HepG2 (cell line): ENCODE data around the gene FRMD8. TPM values are rescaled to one million over a fixed set of nuclear protein-coding genes. Genes with fewer than 3 reads are reported as not detected.

Source experiments
- HOXA3 ChIP-seq: sonication (generic); formaldehyde crosslinking; IDR thresholded peaks from 2 replicates; pipeline ENCODE4 v1.5.0; 2020; ENCODE audit warnings: missing genetic modification reagents
- ZNF367 ChIP-seq: sonication (generic); formaldehyde crosslinking; IDR thresholded peaks from 2 replicates; pipeline ENCODE4 v1.4.0; 2020; ENCODE audit warnings: missing genetic modification reagents, borderline replicate concordance
- ZNF788 ChIP-seq: sonication (generic); formaldehyde crosslinking; IDR thresholded peaks from 2 replicates; pipeline ENCODE4 v1.5.0; 2020; ENCODE audit warnings: mild to moderate bottlenecking, missing genetic modification reagents, borderline replicate concordance
- polyA plus RNA-seq, 8 experiments: library from polyadenylated mRNA; depleted of rRNA in 3 of 8; stranded (reverse) in 7 of 8; unstranded in 1 of 8; fragments of >200 nt; fragmentation: Illumina TruSeq in 4 of 8; extraction: Trizol in 4 of 8; gene quantifications; 2 replicates each; pipeline versions ENCODE4 v1.2.1 to v1.2.3, GENCODE V29; 2011 to 2016; ENCODE audit warnings: low read depth in 4 of 8, missing spikeins in 1 of 8, mixed read lengths in 1 of 8; ENCODE audit not compliant: insufficient read depth in 1 of 8
- total RNA-seq, 5 experiments: library from RNA; depleted of rRNA; stranded (reverse); fragments of >200 nt; fragmentation: Illumina TruSeq; extraction: Trizol; gene quantifications; 2 replicates each; pipeline ENCODE4 v1.2.3, GENCODE V29; 2016; ENCODE audit warnings: low read depth in 1 of 5
- TF ChIP-seq, protein P1 (sequence below): sonication (generic); formaldehyde crosslinking; IDR thresholded peaks from 2 replicates; pipeline ENCODE4 v1.5.0; 2020; ENCODE audit warnings: mild to moderate bottlenecking, missing genetic modification reagents, borderline replicate concordance
- TF ChIP-seq, protein P2 (sequence below): sonication (generic); formaldehyde crosslinking; IDR thresholded peaks from one replicate; pipeline ENCODE4 v1.5.1; 2020; ENCODE audit warnings: mild to moderate bottlenecking, missing genetic modification reagents; ENCODE audit errors: not compliant biosample characterization

FRMD8 gene
- total and polyA plus RNA-seq, 2 of the 13 experiments (the other 11 are each of a cell fraction or from before 2014, with no cell fraction given): 5.8 to 20.6 TPM

DNA sequence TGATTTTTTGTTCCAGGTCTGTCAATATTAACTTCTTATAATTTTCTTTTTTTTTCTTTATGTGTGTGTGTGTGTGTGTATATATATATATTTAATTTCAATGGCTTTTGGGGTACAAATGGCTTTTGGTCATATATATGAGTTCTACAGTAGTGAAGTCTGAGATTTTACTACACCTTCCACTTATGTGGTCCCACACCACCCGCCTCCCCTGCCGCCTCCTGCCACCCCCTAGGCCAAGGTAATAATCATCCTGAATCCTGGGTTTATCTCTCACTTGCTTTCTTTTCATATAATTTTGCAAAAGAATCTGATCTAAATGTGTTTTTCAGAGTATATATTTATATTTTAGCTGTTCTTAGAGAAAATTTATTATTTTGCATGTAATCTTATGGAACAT is 47.2 kb downstream of the FRMD8 start (continued):
- TF ChIP-seq, protein P1, sequence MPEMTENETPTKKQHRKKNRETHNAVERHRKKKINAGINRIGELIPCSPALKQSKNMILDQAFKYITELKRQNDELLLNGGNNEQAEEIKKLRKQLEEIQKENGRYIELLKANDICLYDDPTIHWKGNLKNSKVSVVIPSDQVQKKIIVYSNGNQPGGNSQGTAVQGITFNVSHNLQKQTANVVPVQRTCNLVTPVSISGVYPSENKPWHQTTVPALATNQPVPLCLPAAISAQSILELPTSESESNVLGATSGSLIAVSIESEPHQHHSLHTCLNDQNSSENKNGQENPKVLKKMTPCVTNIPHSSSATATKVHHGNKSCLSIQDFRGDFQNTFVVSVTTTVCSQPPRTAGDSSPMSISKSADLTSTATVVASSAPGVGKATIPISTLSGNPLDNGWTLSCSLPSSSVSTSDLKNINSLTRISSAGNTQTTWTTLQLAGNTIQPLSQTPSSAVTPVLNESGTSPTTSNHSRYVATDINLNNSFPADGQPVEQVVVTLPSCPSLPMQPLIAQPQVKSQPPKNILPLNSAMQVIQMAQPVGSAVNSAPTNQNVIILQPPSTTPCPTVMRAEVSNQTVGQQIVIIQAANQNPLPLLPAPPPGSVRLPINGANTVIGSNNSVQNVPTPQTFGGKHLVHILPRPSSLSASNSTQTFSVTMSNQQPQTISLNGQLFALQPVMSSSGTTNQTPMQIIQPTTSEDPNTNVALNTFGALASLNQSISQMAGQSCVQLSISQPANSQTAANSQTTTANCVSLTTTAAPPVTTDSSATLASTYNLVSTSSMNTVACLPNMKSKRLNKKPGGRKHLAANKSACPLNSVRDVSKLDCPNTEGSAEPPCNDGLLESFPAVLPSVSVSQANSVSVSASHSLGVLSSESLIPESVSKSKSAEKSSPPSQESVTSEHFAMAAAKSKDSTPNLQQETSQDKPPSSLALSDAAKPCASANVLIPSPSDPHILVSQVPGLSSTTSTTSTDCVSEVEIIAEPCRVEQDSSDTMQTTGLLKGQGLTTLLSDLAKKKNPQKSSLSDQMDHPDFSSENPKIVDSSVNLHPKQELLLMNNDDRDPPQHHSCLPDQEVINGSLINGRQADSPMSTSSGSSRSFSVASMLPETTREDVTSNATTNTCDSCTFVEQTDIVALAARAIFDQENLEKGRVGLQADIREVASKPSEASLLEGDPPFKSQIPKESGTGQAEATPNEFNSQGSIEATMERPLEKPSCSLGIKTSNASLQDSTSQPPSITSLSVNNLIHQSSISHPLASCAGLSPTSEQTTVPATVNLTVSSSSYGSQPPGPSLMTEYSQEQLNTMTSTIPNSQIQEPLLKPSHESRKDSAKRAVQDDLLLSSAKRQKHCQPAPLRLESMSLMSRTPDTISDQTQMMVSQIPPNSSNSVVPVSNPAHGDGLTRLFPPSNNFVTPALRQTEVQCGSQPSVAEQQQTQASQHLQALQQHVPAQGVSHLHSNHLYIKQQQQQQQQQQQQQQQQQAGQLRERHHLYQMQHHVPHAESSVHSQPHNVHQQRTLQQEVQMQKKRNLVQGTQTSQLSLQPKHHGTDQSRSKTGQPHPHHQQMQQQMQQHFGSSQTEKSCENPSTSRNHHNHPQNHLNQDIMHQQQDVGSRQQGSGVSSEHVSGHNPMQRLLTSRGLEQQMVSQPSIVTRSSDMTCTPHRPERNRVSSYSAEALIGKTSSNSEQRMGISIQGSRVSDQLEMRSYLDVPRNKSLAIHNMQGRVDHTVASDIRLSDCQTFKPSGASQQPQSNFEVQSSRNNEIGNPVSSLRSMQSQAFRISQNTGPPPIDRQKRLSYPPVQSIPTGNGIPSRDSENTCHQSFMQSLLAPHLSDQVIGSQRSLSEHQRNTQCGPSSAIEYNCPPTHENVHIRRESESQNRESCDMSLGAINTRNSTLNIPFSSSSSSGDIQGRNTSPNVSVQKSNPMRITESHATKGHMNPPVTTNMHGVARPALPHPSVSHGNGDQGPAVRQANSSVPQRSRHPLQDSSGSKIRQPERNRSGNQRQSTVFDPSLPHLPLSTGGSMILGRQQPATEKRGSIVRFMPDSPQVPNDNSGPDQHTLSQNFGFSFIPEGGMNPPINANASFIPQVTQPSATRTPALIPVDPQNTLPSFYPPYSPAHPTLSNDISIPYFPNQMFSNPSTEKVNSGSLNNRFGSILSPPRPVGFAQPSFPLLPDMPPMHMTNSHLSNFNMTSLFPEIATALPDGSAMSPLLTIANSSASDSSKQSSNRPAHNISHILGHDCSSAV: no peak
- no peak for TF ChIP-seq ZNF367 (CRISPR knock-in tag)
- no peak for TF ChIP-seq HOXA3 (CRISPR knock-in tag)
- no peak for TF ChIP-seq ZNF788 (CRISPR knock-in tag)
- TF ChIP-seq, protein P2, sequence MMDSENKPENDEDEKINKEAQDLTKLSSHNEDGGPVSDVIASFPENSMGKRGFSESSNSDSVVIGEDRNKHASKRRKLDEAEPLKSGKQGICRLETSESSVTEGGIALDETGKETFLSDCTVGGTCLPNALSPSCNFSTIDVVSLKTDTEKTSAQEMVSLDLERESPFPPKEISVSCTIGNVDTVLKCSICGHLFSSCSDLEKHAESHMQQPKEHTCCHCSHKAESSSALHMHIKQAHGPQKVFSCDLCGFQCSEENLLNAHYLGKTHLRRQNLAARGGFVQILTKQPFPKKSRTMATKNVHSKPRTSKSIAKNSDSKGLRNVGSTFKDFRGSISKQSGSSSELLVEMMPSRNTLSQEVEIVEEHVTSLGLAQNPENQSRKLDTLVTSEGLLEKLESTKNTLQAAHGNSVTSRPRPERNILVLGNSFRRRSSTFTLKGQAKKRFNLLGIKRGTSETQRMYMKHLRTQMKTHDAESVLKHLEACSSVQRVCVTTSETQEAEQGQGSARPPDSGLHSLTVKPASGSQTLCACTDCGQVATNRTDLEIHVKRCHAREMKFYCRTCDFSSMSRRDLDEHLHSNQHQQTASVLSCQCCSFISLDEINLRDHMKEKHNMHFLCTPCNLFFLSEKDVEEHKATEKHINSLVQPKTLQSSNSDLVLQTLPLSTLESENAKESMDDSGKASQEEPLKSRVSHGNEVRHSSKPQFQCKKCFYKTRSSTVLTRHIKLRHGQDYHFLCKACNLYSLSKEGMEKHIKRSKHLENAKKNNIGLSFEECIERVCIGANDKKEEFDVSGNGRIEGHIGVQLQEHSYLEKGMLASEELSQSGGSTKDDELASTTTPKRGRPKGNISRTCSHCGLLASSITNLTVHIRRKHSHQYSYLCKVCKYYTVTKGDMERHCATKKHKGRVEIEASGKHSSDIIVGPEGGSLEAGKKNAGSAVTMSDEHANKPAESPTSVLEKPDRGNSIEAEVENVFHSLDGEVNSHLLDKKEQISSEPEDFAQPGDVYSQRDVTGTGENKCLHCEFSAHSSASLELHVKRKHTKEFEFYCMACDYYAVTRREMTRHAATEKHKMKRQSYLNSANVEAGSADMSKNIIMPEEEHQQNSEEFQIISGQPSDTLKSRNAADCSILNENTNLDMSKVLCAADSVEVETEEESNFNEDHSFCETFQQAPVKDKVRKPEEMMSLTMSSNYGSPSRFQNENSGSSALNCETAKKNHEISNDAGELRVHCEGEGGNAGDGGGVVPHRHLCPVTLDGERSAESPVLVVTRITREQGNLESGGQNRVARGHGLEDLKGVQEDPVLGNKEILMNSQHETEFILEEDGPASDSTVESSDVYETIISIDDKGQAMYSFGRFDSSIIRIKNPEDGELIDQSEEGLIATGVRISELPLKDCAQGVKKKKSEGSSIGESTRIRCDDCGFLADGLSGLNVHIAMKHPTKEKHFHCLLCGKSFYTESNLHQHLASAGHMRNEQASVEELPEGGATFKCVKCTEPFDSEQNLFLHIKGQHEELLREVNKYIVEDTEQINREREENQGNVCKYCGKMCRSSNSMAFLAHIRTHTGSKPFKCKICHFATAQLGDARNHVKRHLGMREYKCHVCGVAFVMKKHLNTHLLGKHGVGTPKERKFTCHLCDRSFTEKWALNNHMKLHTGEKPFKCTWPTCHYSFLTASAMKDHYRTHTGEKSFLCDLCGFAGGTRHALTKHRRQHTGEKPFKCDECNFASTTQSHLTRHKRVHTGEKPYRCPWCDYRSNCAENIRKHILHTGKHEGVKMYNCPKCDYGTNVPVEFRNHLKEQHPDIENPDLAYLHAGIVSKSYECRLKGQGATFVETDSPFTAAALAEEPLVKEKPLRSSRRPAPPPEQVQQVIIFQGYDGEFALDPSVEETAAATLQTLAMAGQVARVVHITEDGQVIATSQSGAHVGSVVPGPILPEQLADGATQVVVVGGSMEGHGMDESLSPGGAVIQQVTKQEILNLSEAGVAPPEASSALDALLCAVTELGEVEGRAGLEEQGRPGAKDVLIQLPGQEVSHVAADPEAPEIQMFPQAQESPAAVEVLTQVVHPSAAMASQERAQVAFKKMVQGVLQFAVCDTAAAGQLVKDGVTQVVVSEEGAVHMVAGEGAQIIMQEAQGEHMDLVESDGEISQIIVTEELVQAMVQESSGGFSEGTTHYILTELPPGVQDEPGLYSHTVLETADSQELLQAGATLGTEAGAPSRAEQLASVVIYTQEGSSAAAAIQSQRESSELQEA (CRISPR knock-in tag): no peak
- TF ChIP-seq, all 625 proteins: peak for 0
